Bronchial epithelial cell (primary cell): ENCODE results near the gene CYB5R3. TPM values are rescaled to one million over a fixed set of nuclear protein-coding genes. Genes with fewer than 3 reads are reported as not detected.
A peak's percentile ranks its signal among the peaks of the same experiment; 100 is the strongest.

ENCODE experiments used
- DNase-seq: peaks from one replicate; pipeline ENCODE4 v3.0.0-alpha.2; 2010; ENCODE audit warnings: low read depth
- FAIRE-seq: peaks from 2 replicates; lab custom pipeline; 2011; peaks lifted over from hg19 to GRCh38; lab: Jason Lieb, UNC
- H3K27me3 ChIP-seq: 2 replicates; pipeline ENCODE4 v1.5.1; 2011; ENCODE audit warnings: low read length; ENCODE audit not compliant: control insufficient read depth, insufficient read depth
- H3K36me3 ChIP-seq: 2 replicates; pipeline ENCODE4 v1.5.1; 2011; ENCODE audit warnings: low read length; ENCODE audit not compliant: control insufficient read depth, insufficient read depth
- H3K4me3 ChIP-seq: 2 replicates; pipeline ENCODE4 v1.5.1; 2011; ENCODE audit warnings: mild to moderate bottlenecking, low read depth, low read length, control low read depth
- CTCF ChIP-seq: IDR thresholded peaks from 2 replicates; pipeline ENCODE4 v1.5.1; 2011; ENCODE audit warnings: mild to moderate bottlenecking, moderate library complexity, low read length, control low read depth, inconsistent platforms; ENCODE audit not compliant: insufficient read depth, severe bottlenecking
- total RNA-seq: library from RNA; depleted of rRNA; stranded (reverse); fragments of >200 nt; gene quantifications from 2 replicates; pipeline ENCODE4 v1.2.1, GENCODE V29; 2014

Gene CYB5R3
- total RNA-seq, 1 donor from 2014 or later = 9.0 TPM

- FAIRE-seq = no peak
- TF ChIP-seq CTCF = no peak
Measured at GRCh38 chr22:42693055-42693762, 44.0 kb upstream of the CYB5R3 start.

GRCh38 chr22:42692239-42693054 lies 43.3 kb upstream of the CYB5R3 start:
- no peak for TF ChIP-seq CTCF
- Histone ChIP-seq H3K27me3 (no peaks in the 10 kb centered on the region), H3K4me3 (no peak overlapping the region), H3K36me3 (peaks cover 5% of the 10 kb centered on the region)
- DNase-seq = no peak
- no peak for FAIRE-seq

More at GRCh38 chr22:42693055-42693762, 44.0 kb upstream of the CYB5R3 start:
- no peak for DNase-seq
- Histone ChIP-seq H3K4me3 (no peak overlapping the region), H3K27me3 (no peaks in the 10 kb centered on the region), H3K36me3 (peaks cover 5% of the 10 kb centered on the region)

GRCh38 chr22:42691440-42691839 lies 42.2 kb upstream of the CYB5R3 start:
- DNase-seq = no peak
- TF ChIP-seq CTCF = no peak
- Histone ChIP-seq H3K36me3 (peaks cover 5% of the 10 kb centered on the region), H3K27me3 (no peaks in the 10 kb centered on the region), H3K4me3 (no peak overlapping the region)
- no peak for FAIRE-seq

GRCh38 chr22:42688241-42689211 lies 39.3 kb upstream of the CYB5R3 start:
- DNase-seq (peak; percentile 90), FAIRE-seq (peak; percentile 58)
- no peak for TF ChIP-seq CTCF
- H3K27me3 ChIP-seq = no peaks in the 10 kb centered on the region
- peaks cover 2% of the 10 kb centered on the region for H3K36me3 ChIP-seq
- no peak overlapping the region for H3K4me3 ChIP-seq

GRCh38 chr22:42686756-42687491 lies 37.7 kb upstream of the CYB5R3 start:
- FAIRE-seq (no peak), DNase-seq (no peak)
- Histone ChIP-seq H3K36me3 (no peaks in the 10 kb centered on the region), H3K4me3 (no peak overlapping the region), H3K27me3 (no peaks in the 10 kb centered on the region)
- no peak for TF ChIP-seq CTCF
